GM12878 (cell line): ENCODE measurements around the gene SLC38A1. TPM values are rescaled to one million over a fixed set of nuclear protein-coding genes. Genes with fewer than 3 reads are reported as not detected.

Experiments used
- ATAC-seq: fragments of 200-7000 bp; cut with Tn5 transposase; 3 replicates; pipeline ENCODE4 v1.9.1; 2020; ENCODE audit warnings: mild to moderate bottlenecking, moderate library complexity
- BruUV-seq: library from RNA; stranded (reverse); fragments of 400-500 nt; replicated peaks from 2 replicates; lab custom pipeline; 2021; lab: Mats Ljungman, UMichigan
- CTCF ChIA-PET: fragments of 300-600 bp; sonication (Branson Sonifier 250); formaldehyde crosslinking; extraction: SDS; loops from one replicate; lab custom pipeline; 2021; ENCODE audit warnings: inconsistent platforms; lab: Yijun Ruan, JAX
- POLR2A ChIA-PET: fragments of 350-600 bp; formaldehyde crosslinking; extraction: SDS; loops from one replicate; lab custom pipeline; 2021; ENCODE audit warnings: inconsistent platforms; lab: Charles Lee
- RAD21 ChIA-PET: fragments of 300-600 bp; sonication (Branson Sonifier 250); formaldehyde crosslinking; loops from one replicate; lab custom pipeline; 2023; ENCODE audit warnings: antibody characterized with exemption; ENCODE audit not compliant: unreplicated experiment; lab: Charles Lee
- SMC1A ChIA-PET: fragments of 300-600 bp; sonication (Branson Sonifier 250); formaldehyde crosslinking; loops from one replicate; lab custom pipeline; 2023; ENCODE audit not compliant: unreplicated experiment, uncharacterized antibody; lab: Charles Lee
- DNase-seq: peaks from one replicate; pipeline ENCODE4 v3.0.0-alpha.2; 2011; ENCODE audit warnings: low read depth, low spot score
- FAIRE-seq: peaks from 3 replicates; lab custom pipeline; 2011; peaks lifted over from hg19 to GRCh38; lab: Jason Lieb, UNC
- H2AFZ ChIP-seq: 2 replicates; pipeline ENCODE4 v1.6.0; 2011; ENCODE audit warnings: low read depth, low read length, control low read depth; ENCODE audit not compliant: control insufficient read depth
- H3K27ac ChIP-seq: 2 replicates; pipeline ENCODE4 v1.5.1; 2011; ENCODE audit warnings: control low read depth; ENCODE audit not compliant: control insufficient read depth, insufficient read depth
- H3K27me3 ChIP-seq, 2 experiments: replicated peaks in 1 of 2; 2 replicates each; pipeline versions ENCODE4 v1.6.0 to v1.6.1; 2011; ENCODE audit warnings: low read length in 1 of 2; ENCODE audit not compliant: control insufficient read depth in 2 of 2, insufficient read depth in 2 of 2
- H3K36me3 ChIP-seq, 2 experiments: 2 replicates each; pipeline ENCODE4 v1.5.1; 2011; ENCODE audit warnings: low read length in 1 of 2; ENCODE audit not compliant: control insufficient read depth in 2 of 2, insufficient read depth in 2 of 2
- H3K4me1 ChIP-seq: 2 replicates; pipeline ENCODE4 v1.6.1; 2011; ENCODE audit warnings: mild to moderate bottlenecking, low read length, moderate library complexity, mixed read lengths; ENCODE audit not compliant: control insufficient read depth, insufficient read depth
- H3K4me2 ChIP-seq: 2 replicates; pipeline ENCODE4 v1.6.0; 2011; ENCODE audit warnings: control low read depth; ENCODE audit not compliant: control insufficient read depth, insufficient read depth
- H3K4me3 ChIP-seq: fragments of 200-600 bp; sonication (generic); 2 replicates; pipeline ENCODE4 v1.5.1; 2016
- H3K79me2 ChIP-seq: 2 replicates; pipeline ENCODE4 v1.6.0; 2011; ENCODE audit warnings: low read length; ENCODE audit not compliant: control insufficient read depth, insufficient read depth
- H3K9ac ChIP-seq: 2 replicates; pipeline ENCODE4 v1.8.0; 2011; ENCODE audit warnings: low read length, control low read depth, mixed read lengths; ENCODE audit not compliant: control insufficient read depth, insufficient read depth
- H3K9me3 ChIP-seq: replicated peaks from 3 replicates; pipeline ENCODE4 v1.5.1; 2011; ENCODE audit warnings: mild to moderate bottlenecking, low read length; ENCODE audit not compliant: control insufficient read depth, insufficient read depth
- H4K20me1 ChIP-seq: 2 replicates; pipeline ENCODE4 v1.6.0; 2011; ENCODE audit not compliant: control insufficient read depth, insufficient read depth
- CBX3 ChIP-seq: fragments of 200-600 bp; sonication (generic); IDR thresholded peaks from 2 replicates; pipeline ENCODE4 v1.6.1; 2016; ENCODE audit warnings: low read depth, borderline replicate concordance
- CBX5 ChIP-seq: sonication (generic); IDR thresholded peaks from 2 replicates; pipeline ENCODE4 v1.6.1; 2016; ENCODE audit warnings: low read depth, moderate library complexity, mild to moderate bottlenecking, inconsistent platforms
- IRF4 ChIP-seq: IDR thresholded peaks from 2 replicates; pipeline ENCODE4 v1.6.1; 2011; ENCODE audit warnings: low read depth, low read length
- POU2F2 ChIP-seq: IDR thresholded peaks from 3 replicates; pipeline ENCODE4 v1.6.1; 2011; ENCODE audit warnings: low read depth, mild to moderate bottlenecking, low read length, borderline replicate concordance
- SPI1 ChIP-seq: IDR thresholded peaks from 2 replicates; pipeline ENCODE4 v1.6.1; 2011; ENCODE audit warnings: low read depth, mild to moderate bottlenecking, low read length, moderate library complexity, borderline replicate concordance; ENCODE audit not compliant: insufficient read depth
- ZSCAN29 ChIP-seq: fragments of 450-650 bp; IDR thresholded peaks from 2 replicates; pipeline ENCODE4 v1.6.1; 2017; ENCODE audit warnings: mild to moderate bottlenecking, moderate library complexity
- WGBS: methylation state at CpG from one replicate; pipeline ENCODE4 v1.1.6; 2016; ENCODE audit warnings: low lambda C conversion rate; ENCODE audit not compliant: insufficient replicate concordance, insufficient coverage; ENCODE audit errors: missing lambda C conversion rate; 5-methylcytosine and 5-hydroxymethylcytosine counted together
- in situ Hi-C: fragments of 300-500 bp; cut with MboI; formaldehyde crosslinking; loops from 9 replicates; pipeline ENCODE4 v1.14.3; 2018; ENCODE audit warnings: mixed read lengths
- intact Hi-C: fragments of 100-400 bp; cut with micrococcal nuclease; formaldehyde crosslinking; loops from one replicate; pipeline ENCODE4 v1.14.2; 2022; ENCODE audit not compliant: unreplicated experiment
- polyA plus RNA-seq, 11 experiments: library from polyadenylated mRNA; depleted of rRNA in 4 of 11; unstranded in 6 of 11; stranded (reverse) in 5 of 11; fragments of >200 nt; fragmentation: Nextera tagmentation in 4 of 11; fragmentation: Illumina TruSeq in 1 of 11; extraction: Ambion mirVana in 4 of 11; extraction: Trizol in 1 of 11; gene quantifications; 1 replicate in 1 of 11; 2 replicates in 10 of 11; pipeline versions ENCODE4 v1.2.1 to v1.2.3, GENCODE V29; 2011 to 2016; ENCODE audit warnings: inconsistent platforms in 2 of 11, missing spikeins in 2 of 11, low read depth in 1 of 11
- total RNA-seq, 4 experiments: library from RNA; depleted of rRNA in 3 of 4; stranded (reverse); fragments of >200 nt in 3 of 4; fragmentation: Illumina TruSeq in 1 of 4; extraction: Trizol in 1 of 4; gene quantifications; 2 replicates each; pipeline versions ENCODE4 v1.2.1 to v1.2.3, GENCODE V29; 2013 to 2021
- TF ChIP-seq, protein P1 (sequence below): fragments of 450-650 bp; IDR thresholded peaks from 2 replicates; pipeline ENCODE4 v1.6.1; 2017; ENCODE audit warnings: mild to moderate bottlenecking
- TF ChIP-seq, protein P2 (sequence below): fragments of 450-650 bp; IDR thresholded peaks from 2 replicates; pipeline ENCODE4 v1.6.1; 2018; ENCODE audit warnings: borderline replicate concordance, mild to moderate bottlenecking; ENCODE audit not compliant: partially characterized antibody
- TF ChIP-seq, protein P3 (sequence below): fragments of 450-650 bp; IDR thresholded peaks from 2 replicates; pipeline ENCODE4 v1.6.1; 2017; ENCODE audit warnings: antibody characterized with exemption, mild to moderate bottlenecking, moderate library complexity

SLC38A1 gene
- total and polyA plus RNA-seq, 10 of the 15 experiments (the other 5 are each of a cell fraction or from before 2014, with no cell fraction given) = 38.1 to 191 (median 144) TPM

DNA sequence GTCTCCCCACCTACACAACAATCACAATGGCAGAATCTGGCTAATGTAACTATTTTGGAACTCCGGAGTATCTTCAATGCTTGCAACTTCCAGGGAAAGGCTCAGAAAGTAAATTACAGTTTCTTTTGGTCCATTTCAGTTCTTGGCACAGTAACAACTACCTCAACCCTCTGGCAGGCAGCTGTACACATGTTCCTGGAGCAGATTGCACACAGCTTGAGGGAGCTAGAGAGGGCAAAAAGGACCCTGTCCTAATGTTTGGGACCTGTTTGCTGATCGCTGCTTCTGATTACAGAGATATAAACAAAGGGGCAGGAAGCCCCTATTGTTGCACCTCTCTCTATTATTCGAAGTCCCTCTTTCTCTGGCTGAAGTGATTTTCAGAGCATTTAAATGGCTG lies 35.2 kb upstream of the SLC38A1 start:
- H3K27ac ChIP-seq = no peak overlapping the region
- ChIA-PET POLR2A (interaction anchor here (1.7 kb wide), 1 partner anchor 150 kb away, joined by 3 read pairs; no protein-coding TSS in a partner anchor), CTCF (interaction anchor here (1.2 to 6.5 kb wide), 7 partner anchors 9 to 232 kb away, joined by 3 to 102 read pairs (median 33); no protein-coding TSS in a partner anchor), RAD21 (interaction anchor here (1.2 to 5.6 kb wide), 3 partner anchors 34 to 178 kb away, joined by 3 to 50 read pairs (median 7); no protein-coding TSS in a partner anchor), SMC1A (interaction anchor here (1.8 to 7.0 kb wide), 6 partner anchors 34 to 179 kb away, joined by 6 to 86 read pairs (median 10); partner anchors contain the start of gene SLC38A1)
- no peak for DNase-seq
- no peak overlapping the region for H3K4me2 ChIP-seq
- no peaks in the 10 kb centered on the region for H3K79me2 ChIP-seq
- in situ Hi-C loops = no loop called here
- WGBS = 51% methylated on average over 3 of the region's 3 CpGs
- ATAC-seq = no peak
- H3K4me1 ChIP-seq = no peaks in the 10 kb centered on the region
- H3K4me3 ChIP-seq = no peak overlapping the region
- H3K36me3 ChIP-seq = no peaks in the 10 kb centered on the region
- no peak overlapping the region for H2AFZ ChIP-seq
- TF ChIP-seq CBX3 = no peak
- no peak for TF ChIP-seq POU2F2
- no peak for TF ChIP-seq CBX5
- no peak for TF ChIP-seq IRF4
- no peak for TF ChIP-seq ZSCAN29
- TF ChIP-seq, protein P1, sequence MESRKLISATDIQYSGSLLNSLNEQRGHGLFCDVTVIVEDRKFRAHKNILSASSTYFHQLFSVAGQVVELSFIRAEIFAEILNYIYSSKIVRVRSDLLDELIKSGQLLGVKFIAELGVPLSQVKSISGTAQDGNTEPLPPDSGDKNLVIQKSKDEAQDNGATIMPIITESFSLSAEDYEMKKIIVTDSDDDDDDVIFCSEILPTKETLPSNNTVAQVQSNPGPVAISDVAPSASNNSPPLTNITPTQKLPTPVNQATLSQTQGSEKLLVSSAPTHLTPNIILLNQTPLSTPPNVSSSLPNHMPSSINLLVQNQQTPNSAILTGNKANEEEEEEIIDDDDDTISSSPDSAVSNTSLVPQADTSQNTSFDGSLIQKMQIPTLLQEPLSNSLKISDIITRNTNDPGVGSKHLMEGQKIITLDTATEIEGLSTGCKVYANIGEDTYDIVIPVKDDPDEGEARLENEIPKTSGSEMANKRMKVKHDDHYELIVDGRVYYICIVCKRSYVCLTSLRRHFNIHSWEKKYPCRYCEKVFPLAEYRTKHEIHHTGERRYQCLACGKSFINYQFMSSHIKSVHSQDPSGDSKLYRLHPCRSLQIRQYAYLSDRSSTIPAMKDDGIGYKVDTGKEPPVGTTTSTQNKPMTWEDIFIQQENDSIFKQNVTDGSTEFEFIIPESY = no peak
- no peak for TF ChIP-seq SPI1
- TF ChIP-seq, protein P2, sequence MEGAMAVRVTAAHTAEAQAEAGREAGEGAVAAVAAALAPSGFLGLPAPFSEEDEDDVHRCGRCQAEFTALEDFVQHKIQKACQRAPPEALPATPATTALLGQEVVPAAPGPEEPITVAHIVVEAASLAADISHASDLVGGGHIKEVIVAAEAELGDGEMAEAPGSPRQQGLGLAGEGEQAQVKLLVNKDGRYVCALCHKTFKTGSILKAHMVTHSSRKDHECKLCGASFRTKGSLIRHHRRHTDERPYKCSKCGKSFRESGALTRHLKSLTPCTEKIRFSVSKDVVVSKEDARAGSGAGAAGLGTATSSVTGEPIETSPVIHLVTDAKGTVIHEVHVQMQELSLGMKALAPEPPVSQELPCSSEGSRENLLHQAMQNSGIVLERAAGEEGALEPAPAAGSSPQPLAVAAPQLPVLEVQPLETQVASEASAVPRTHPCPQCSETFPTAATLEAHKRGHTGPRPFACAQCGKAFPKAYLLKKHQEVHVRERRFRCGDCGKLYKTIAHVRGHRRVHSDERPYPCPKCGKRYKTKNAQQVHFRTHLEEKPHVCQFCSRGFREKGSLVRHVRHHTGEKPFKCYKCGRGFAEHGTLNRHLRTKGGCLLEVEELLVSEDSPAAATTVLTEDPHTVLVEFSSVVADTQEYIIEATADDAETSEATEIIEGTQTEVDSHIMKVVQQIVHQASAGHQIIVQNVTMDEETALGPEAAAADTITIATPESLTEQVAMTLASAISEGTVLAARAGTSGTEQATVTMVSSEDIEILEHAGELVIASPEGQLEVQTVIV = no peak
- TF ChIP-seq, protein P3, sequence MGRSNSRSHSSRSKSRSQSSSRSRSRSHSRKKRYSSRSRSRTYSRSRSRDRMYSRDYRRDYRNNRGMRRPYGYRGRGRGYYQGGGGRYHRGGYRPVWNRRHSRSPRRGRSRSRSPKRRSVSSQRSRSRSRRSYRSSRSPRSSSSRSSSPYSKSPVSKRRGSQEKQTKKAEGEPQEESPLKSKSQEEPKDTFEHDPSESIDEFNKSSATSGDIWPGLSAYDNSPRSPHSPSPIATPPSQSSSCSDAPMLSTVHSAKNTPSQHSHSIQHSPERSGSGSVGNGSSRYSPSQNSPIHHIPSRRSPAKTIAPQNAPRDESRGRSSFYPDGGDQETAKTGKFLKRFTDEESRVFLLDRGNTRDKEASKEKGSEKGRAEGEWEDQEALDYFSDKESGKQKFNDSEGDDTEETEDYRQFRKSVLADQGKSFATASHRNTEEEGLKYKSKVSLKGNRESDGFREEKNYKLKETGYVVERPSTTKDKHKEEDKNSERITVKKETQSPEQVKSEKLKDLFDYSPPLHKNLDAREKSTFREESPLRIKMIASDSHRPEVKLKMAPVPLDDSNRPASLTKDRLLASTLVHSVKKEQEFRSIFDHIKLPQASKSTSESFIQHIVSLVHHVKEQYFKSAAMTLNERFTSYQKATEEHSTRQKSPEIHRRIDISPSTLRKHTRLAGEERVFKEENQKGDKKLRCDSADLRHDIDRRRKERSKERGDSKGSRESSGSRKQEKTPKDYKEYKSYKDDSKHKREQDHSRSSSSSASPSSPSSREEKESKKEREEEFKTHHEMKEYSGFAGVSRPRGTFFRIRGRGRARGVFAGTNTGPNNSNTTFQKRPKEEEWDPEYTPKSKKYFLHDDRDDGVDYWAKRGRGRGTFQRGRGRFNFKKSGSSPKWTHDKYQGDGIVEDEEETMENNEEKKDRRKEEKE = no peak
- H4K20me1 ChIP-seq = no peaks in the 10 kb centered on the region
- BruUV-seq = no TSS peak
- intact Hi-C loops = loop anchor here (5.0 kb wide), 1 partner anchor 182 kb away; no protein-coding TSS in a partner anchor
- H3K27me3 ChIP-seq = no peaks in the 10 kb centered on the region; a peak in 1 of 4 replicates
- no peak for FAIRE-seq
- H3K9me3 ChIP-seq = no peaks in the 10 kb centered on the region; the same call in 2 of the 3 replicates
- H3K9ac ChIP-seq = no peak overlapping the region
